PC-3 (cell line): ENCODE results near the gene REXO1. TPM values are rescaled to one million over a fixed set of nuclear protein-coding genes. Genes with fewer than 3 reads are reported as not detected.

ENCODE experiments used
- ATAC-seq: fragments of 200-7000 bp; cut with Tn5 transposase; 2 replicates; pipeline ENCODE4 v1.9.1; 2020; ENCODE audit warnings: mild to moderate bottlenecking, moderate library complexity
- BruUV-seq: library from RNA; stranded (reverse); fragments of 400-500 nt; replicated peaks from 2 replicates; lab custom pipeline; 2021; lab: Mats Ljungman, UMichigan
- CTCF ChIA-PET: fragments of 300-600 bp; sonication (Branson Sonifier 250); formaldehyde crosslinking; loops from one replicate; lab custom pipeline; 2022; ENCODE audit warnings: antibody characterized with exemption; lab: Charles Lee
- POLR2A ChIA-PET: fragments of 300-600 bp; sonication (Branson Sonifier 250); formaldehyde crosslinking; loops from one replicate; lab custom pipeline; 2022; ENCODE audit warnings: antibody characterized with exemption; ENCODE audit not compliant: unreplicated experiment; lab: Charles Lee
- DNase-seq: peaks from one replicate; pipeline ENCODE4 v3.0.0-alpha.2; 2015
- H2AFZ ChIP-seq: fragments of 300-600 bp; sonication (generic); 2 replicates; pipeline ENCODE4 v1.6.0; 2016; ENCODE audit warnings: antibody characterized with exemption, low read length
- H3F3A ChIP-seq: fragments of 300-600 bp; sonication (generic); one replicate; pipeline ENCODE4 v1.6.0; 2017; ENCODE audit warnings: antibody characterized with exemption, low read length, control low read depth, mild to moderate bottlenecking; ENCODE audit not compliant: unreplicated experiment
- H3K27ac ChIP-seq: fragments of 300-600 bp; sonication (generic); 2 replicates; pipeline ENCODE4 v1.5.1; 2016; ENCODE audit warnings: mild to moderate bottlenecking, low read length
- H3K27me3 ChIP-seq: fragments of 300-600 bp; sonication (generic); 2 replicates; pipeline ENCODE4 v1.6.1; 2016; ENCODE audit warnings: low read length, mixed read lengths
- H3K36me3 ChIP-seq: fragments of 300-600 bp; sonication (generic); 2 replicates; pipeline ENCODE4 v1.6.1; 2016; ENCODE audit warnings: low read depth, mixed run types, low read length, mixed read lengths
- H3K4me1 ChIP-seq: fragments of 300-600 bp; sonication (generic); 2 replicates; pipeline ENCODE4 v1.5.1; 2016; ENCODE audit warnings: low read length; ENCODE audit not compliant: insufficient read depth
- H3K4me2 ChIP-seq: fragments of 300-600 bp; sonication (generic); 2 replicates; pipeline ENCODE4 v1.6.0; 2016; ENCODE audit warnings: low read length
- H3K4me3 ChIP-seq: fragments of 300-600 bp; sonication (generic); 2 replicates; pipeline ENCODE4 v1.5.1; 2016; ENCODE audit warnings: mild to moderate bottlenecking, low read length, mixed read lengths
- H3K79me2 ChIP-seq: fragments of 300-600 bp; sonication (generic); 2 replicates; pipeline ENCODE4 v1.6.1; 2017; ENCODE audit warnings: low read length, mixed read lengths
- H3K9ac ChIP-seq: fragments of 300-600 bp; sonication (generic); 2 replicates; pipeline ENCODE4 v1.6.0; 2016; ENCODE audit warnings: mild to moderate bottlenecking, low read length
- H3K9me2 ChIP-seq: fragments of 300-600 bp; sonication (generic); replicated peaks from 2 replicates; pipeline ENCODE4 v1.6.1; 2016; ENCODE audit warnings: mixed run types, low read length, mixed read lengths
- H3K9me3 ChIP-seq: fragments of 300-600 bp; sonication (generic); 2 replicates; pipeline ENCODE4 v1.6.1; 2016; ENCODE audit warnings: low read length, mixed read lengths
- H4K20me1 ChIP-seq: fragments of 300-600 bp; sonication (generic); 2 replicates; pipeline ENCODE4 v1.6.1; 2016; ENCODE audit warnings: low read length, mixed read lengths
- EZH2 ChIP-seq: fragments of 300-600 bp; sonication (generic); IDR thresholded peaks from one replicate; pipeline ENCODE4 v1.6.1; 2017; ENCODE audit warnings: antibody characterized with exemption, mild to moderate bottlenecking, low read length; ENCODE audit not compliant: unreplicated experiment
- EZH2phosphoT487 ChIP-seq: fragments of 300-600 bp; sonication (generic); IDR thresholded peaks from 2 replicates; pipeline ENCODE4 v1.6.1; 2018; ENCODE audit warnings: mild to moderate bottlenecking, antibody characterized with exemption, low read length, borderline replicate concordance
- intact Hi-C: fragments of 100-400 bp; cut with micrococcal nuclease; formaldehyde crosslinking; loops from 2 replicates; pipeline ENCODE4 v1.9.0; 2023
- total RNA-seq: library from RNA; depleted of rRNA; stranded (reverse); fragments of >200 nt; gene quantifications from 2 replicates; pipeline ENCODE4 v1.2.3, GENCODE V29; 2014
- TF ChIP-seq, protein P1 (sequence below): fragments of 300-600 bp; sonication (generic); conservative IDR thresholded peaks from 2 replicates; pipeline ENCODE4 v1.5.1; 2017; ENCODE audit warnings: antibody characterized with exemption, low read depth, mild to moderate bottlenecking, low read length

REXO1 gene
- total RNA-seq, 1 experiment from 2014 or later, result 21.4 TPM

DNA sequence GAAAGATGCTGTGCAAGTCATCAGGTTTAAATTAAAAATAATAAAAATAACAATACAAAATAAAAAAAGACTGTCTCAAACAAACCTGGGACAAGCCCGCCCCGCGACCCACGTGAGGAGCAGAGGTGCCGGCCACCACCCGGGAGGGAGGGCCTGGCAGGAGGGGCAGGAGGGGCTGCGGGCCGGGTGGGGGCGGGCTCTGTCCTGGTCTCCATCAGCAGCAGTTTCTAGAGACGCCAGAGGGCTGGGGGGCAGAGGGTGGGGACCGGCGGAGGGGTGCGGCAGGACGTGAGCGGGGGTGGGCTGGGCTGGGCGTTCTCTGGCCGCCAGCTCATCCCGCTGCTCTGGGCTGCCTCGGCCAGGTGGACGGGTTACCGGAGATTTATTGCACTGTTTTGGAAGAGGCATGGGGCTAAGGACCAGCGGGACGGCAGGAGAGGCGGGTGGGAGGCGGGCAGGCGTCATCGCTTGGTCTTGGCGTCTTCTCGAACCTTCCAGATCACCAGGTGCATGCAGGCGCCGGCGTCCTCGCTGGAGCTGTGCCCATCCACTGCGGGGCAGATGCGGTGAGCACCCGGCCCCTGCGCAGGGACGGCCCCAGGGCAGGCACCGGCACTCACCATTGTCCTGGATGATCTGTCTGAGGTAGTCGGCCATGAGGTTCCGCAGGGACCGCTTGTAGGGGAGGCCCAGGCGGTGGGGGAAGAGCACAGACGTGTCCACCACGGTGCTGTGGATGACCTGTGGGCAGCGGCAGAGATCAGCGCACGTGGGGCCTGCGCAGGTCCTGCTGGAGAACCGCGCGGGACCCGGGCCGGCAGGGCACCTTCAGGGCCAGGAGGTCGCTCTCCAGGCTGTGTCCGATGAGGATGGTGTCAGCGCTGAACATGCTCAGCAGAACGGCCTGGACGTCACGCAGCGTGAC lies 32.4 kb downstream of the REXO1 start:
- no peak for DNase-seq
- no peak for ATAC-seq
- Histone ChIP-seq H3K27ac (no peak overlapping the region), H3K36me3 (no peaks in the 10 kb centered on the region), H4K20me1 (no peaks in the 10 kb centered on the region), H3K9me3 (no peaks in the 10 kb centered on the region), H3K27me3 (no peaks in the 10 kb centered on the region), H3K4me3 (no peak overlapping the region), H3K4me1 (peaks cover 15% of the 10 kb centered on the region), H3K9ac (no peak overlapping the region), H2AFZ (no peak overlapping the region), H3K4me2 (no peak overlapping the region), H3K79me2 (no peaks in the 10 kb centered on the region), H3F3A (no peaks in the 10 kb centered on the region), H3K9me2 (no peaks in the 10 kb centered on the region)
- intact Hi-C loops, result no loop called here
- POLR2A ChIA-PET, result no interaction called here
- no peak for TF ChIP-seq EZH2
- TF ChIP-seq, protein P1, sequence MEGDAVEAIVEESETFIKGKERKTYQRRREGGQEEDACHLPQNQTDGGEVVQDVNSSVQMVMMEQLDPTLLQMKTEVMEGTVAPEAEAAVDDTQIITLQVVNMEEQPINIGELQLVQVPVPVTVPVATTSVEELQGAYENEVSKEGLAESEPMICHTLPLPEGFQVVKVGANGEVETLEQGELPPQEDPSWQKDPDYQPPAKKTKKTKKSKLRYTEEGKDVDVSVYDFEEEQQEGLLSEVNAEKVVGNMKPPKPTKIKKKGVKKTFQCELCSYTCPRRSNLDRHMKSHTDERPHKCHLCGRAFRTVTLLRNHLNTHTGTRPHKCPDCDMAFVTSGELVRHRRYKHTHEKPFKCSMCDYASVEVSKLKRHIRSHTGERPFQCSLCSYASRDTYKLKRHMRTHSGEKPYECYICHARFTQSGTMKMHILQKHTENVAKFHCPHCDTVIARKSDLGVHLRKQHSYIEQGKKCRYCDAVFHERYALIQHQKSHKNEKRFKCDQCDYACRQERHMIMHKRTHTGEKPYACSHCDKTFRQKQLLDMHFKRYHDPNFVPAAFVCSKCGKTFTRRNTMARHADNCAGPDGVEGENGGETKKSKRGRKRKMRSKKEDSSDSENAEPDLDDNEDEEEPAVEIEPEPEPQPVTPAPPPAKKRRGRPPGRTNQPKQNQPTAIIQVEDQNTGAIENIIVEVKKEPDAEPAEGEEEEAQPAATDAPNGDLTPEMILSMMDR, result no peak
- no peak for TF ChIP-seq EZH2phosphoT487
- BruUV-seq, result no TSS peak
- CTCF ChIA-PET, result no interaction called here

DNA sequence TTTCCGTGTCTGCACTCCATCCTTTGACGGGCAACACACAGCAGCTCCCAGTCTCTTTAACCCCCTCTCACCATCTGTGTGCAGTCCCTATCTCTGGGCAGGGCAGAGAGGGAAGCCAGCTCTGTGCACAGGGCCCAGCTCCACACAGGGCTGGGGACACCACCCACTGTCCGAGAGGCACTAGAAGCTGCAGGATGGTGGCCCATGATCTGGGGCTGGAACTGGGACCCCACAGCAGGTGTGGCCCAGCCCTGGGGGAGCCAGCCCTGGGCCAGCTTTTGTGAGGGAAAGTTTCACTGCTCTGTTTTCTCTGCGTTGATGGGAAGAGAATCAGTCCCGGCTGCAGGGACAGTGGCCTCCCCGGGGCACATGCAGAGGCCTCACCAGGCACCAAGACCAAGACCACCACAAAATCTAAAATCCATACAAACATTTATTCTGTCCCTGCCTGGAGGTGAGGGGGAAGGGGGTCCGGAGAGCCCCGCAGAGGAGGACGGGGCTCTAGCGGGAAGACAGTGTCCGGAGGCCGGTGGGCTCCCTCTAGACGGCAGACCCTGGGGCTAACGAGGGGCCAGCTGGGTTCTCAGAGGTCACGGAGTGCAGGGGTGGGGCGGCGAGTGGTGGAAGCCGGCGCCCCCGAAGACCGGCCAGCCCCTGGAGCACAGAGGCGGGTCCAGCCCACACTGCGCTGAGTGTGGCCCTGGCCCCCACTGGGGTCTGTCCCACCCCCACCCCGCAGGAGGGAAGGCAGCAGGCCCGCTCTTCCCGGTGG lies 33.3 kb downstream of the REXO1 start:
- DNase-seq (no peak), ATAC-seq (no peak)
- Histone ChIP-seq H3K9me3 (no peaks in the 10 kb centered on the region), H3F3A (no peaks in the 10 kb centered on the region), H3K27me3 (no peaks in the 10 kb centered on the region), H3K4me1 (peaks cover 15% of the 10 kb centered on the region), H4K20me1 (no peaks in the 10 kb centered on the region), H3K4me2 (no peak overlapping the region), H3K79me2 (no peaks in the 10 kb centered on the region), H3K4me3 (no peak overlapping the region), H3K9ac (no peak overlapping the region), H3K27ac (no peak overlapping the region), H3K36me3 (no peaks in the 10 kb centered on the region), H3K9me2 (no peaks in the 10 kb centered on the region), H2AFZ (no peak overlapping the region)
- ChIA-PET CTCF (no interaction called here), POLR2A (no interaction called here)
- BruUV-seq, result no TSS peak
- TF ChIP-seq EZH2phosphoT487, result no peak
- no peak for TF ChIP-seq EZH2
- TF ChIP-seq, protein P1, result no peak
- intact Hi-C loops, result no loop called here
